Hair follicular keratinocyte (primary cell): ENCODE data around the gene MAGEC1. TPM values are rescaled to one million over a fixed set of nuclear protein-coding genes. Genes with fewer than 3 reads are reported as not detected.

Experiments used
- total RNA-seq: library from RNA; depleted of rRNA; stranded (reverse); fragments of >200 nt; gene quantifications from 2 replicates; pipeline ENCODE4 v1.2.3, GENCODE V29; 2015

MAGEC1 gene
- total RNA-seq, result not detected in 2 replicates

GRCh38 chrX:141903400-141904155, at the start of gene MAGEC1:
Gene MAGEC1 (plus strand): TSS chrX:141903894. CDS start chrX:141905073, 1,179 bp downstream.

Other genes starting within 250 kb of the MAGEC1 start
- not detected in 2 replicates for gene SPANXD, start 205.2 kb upstream of the MAGEC1 start, total RNA-seq
- gene MAGEC3, start 65.6 kb upstream of the MAGEC1 start, total RNA-seq, result not detected in 2 replicates